ENCODE data around the gene CPLANE2. TPM values are rescaled to one million over a fixed set of nuclear protein-coding genes. Genes with fewer than 3 reads are reported as not detected.

The CPLANE2 gene
- total RNA-seq, 1 experiment from 2014 or later = 5.5 TPM

DNA sequence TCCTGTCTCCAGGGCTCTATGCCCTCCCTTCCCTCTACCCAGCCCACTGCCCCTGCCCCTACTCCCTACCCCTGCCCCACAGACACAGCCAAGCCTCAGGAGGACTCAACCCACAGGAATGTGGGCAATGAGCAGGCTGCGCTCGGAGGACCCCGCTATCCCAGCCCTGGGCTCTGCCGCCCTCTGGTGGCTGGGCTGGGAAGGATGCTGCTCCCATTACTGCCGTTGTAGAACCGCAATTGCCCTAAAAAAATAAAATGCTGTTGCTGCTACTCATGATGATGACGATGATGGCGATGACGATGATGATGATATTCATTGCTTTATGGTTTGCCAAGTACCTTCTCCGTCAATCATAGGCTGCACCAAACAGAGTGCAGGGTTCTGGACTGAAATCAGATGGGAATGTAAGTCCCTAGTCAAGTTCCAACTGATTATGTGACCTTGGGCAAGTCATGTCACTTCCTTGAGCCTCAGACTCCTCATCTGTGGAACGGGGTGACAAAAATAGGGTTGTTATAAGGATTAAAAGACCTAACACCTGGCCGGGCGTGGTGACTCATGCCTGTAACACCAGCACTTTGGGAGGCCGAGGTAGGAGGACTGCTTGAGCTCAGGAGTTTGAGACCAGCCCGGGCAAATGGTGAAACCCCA lies 49.1 kb downstream of the CPLANE2 start:
- peak; percentile 79 for DNase-seq (ENCODE audit: low spot score)

GRCh38 chr1:16186655-16187235 lies 50.2 kb downstream of the CPLANE2 start:
- DNase-seq (ENCODE audit: low spot score) = no peak

DNA sequence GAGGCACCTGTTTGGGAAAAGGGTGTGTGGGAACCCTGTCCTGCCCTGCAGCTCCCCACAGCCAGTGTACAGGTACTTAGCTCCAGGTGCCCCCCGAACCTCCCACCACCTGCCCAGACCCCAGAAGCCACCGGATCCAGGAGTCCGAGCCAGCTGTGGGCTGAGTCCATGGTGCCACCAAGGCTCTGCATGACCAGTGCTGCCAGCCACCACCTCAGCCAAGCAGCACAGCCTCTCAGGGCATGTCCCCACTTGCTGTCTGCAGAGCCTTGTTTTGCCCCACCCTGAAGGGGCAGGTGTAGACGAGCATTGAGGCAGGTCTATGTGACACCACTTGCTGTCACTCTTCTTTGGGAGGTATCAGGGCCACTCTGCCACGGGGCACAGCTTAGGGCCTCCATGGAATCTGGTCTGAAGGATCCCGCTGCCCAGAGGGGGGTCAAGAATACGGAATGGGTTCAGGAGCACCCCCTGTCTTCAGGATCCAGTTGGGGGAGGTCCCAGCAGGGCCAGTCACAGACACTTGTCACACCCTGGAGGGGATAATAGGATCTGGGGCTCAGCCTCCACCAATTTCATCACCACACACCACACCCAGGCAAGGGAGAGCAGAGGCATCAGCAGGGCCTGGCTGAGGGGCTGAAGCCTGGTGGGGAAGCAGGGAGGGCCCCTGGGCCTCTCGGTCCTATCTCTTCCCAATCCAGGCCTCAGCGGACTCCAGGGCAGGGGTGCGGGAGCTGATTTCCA lies 52.3 kb downstream of the CPLANE2 start:
- no peak for DNase-seq (ENCODE audit: low spot score)

GRCh38 chr1:16183765-16184556 lies 53.0 kb downstream of the CPLANE2 start:
- no peak for DNase-seq (ENCODE audit: low spot score)

GRCh38 chr1:16183179-16183578 lies 53.8 kb downstream of the CPLANE2 start:
- no peak for DNase-seq (ENCODE audit: low spot score)

- DNase-seq (ENCODE audit: low spot score) = peak; percentile 87
Observed at GRCh38 chr1:16181887-16182719, 54.9 kb downstream of the CPLANE2 start.

Other genes with a start within 250 kb of the CPLANE2 start
- not detected in 2 replicates for gene SRARP, start 232.9 kb downstream of the CPLANE2 start, total RNA-seq (2014; rRNA removed; shearing (Covaris generic))
- gene HSPB7, start 219.1 kb downstream of the CPLANE2 start, total RNA-seq (2014; rRNA removed; shearing (Covaris generic)) = not detected in 2 replicates
- gene CLCNKA, start 215.1 kb downstream of the CPLANE2 start, total RNA-seq (2014; rRNA removed; shearing (Covaris generic)) = not detected in 2 replicates
- gene CLCNKB, start 193.4 kb downstream of the CPLANE2 start, total RNA-seq (2014; rRNA removed; shearing (Covaris generic)) = not detected in 2 replicates
- 1.1 and 1.8 TPM in 2 replicates for gene FAM131C, start 163.5 kb downstream of the CPLANE2 start, total RNA-seq (2014; rRNA removed; shearing (Covaris generic))
- 54.3 and 78.1 TPM in 2 replicates for gene EPHA2, start 81.1 kb downstream of the CPLANE2 start, total RNA-seq (2014; rRNA removed; shearing (Covaris generic))
- 0.50 and 1.1 TPM in 2 replicates for gene ARHGEF19, start 24.5 kb downstream of the CPLANE2 start, total RNA-seq (2014; rRNA removed; shearing (Covaris generic))
- 6.4 and 13.9 TPM in 2 replicates for gene FBXO42, start 115.3 kb upstream of the CPLANE2 start, total RNA-seq (2014; rRNA removed; shearing (Covaris generic))
- 66.1 and 72.9 TPM in 2 replicates for gene SZRD1, start 130.1 kb upstream of the CPLANE2 start, total RNA-seq (2014; rRNA removed; shearing (Covaris generic))
- gene SPATA21, start 200.2 kb upstream of the CPLANE2 start, total RNA-seq (2014; rRNA removed; shearing (Covaris generic)) = not detected in 2 replicates
- 68.2 and 80.5 TPM in 2 replicates for gene NECAP2, start 203.5 kb upstream of the CPLANE2 start, total RNA-seq (2014; rRNA removed; shearing (Covaris generic))